OCI-LY1 (cell line): ENCODE data around the gene INPP5A.

Experiments used
- H2AFZ ChIP-seq: fragments of 200-600 bp; sonication (generic), shearing (Covaris generic); 2 replicates; pipeline ENCODE4 v1.6.0; 2014; ENCODE audit warnings: antibody characterized with exemption, mild to moderate bottlenecking, low read length
- H3F3A ChIP-seq: fragments of 200-600 bp; sonication (generic), shearing (Covaris generic); 2 replicates; pipeline ENCODE4 v1.6.0; 2014; ENCODE audit warnings: mild to moderate bottlenecking, antibody characterized with exemption, low read length, moderate library complexity; ENCODE audit not compliant: insufficient read depth
- H3K27ac ChIP-seq: fragments of 200-600 bp; sonication (generic); 2 replicates; pipeline ENCODE4 v1.5.1; 2014; ENCODE audit warnings: low read length, mixed run types, mild to moderate bottlenecking, low read depth; ENCODE audit not compliant: poor library complexity, severe bottlenecking
- H3K27me3 ChIP-seq: fragments of 200-600 bp; sonication (generic); 2 replicates; pipeline ENCODE4 v1.6.0; 2014; ENCODE audit warnings: antibody characterized with exemption, mild to moderate bottlenecking, low read length, moderate library complexity; ENCODE audit not compliant: insufficient read depth
- H3K36me3 ChIP-seq: fragments of 200-600 bp; sonication (generic); 2 replicates; pipeline ENCODE4 v1.6.1; 2014; ENCODE audit warnings: mild to moderate bottlenecking, antibody characterized with exemption, low read length, moderate library complexity, mixed read lengths; ENCODE audit not compliant: insufficient read depth
- H3K4me1 ChIP-seq: fragments of 200-600 bp; sonication (generic); 2 replicates; pipeline ENCODE4 v1.5.1; 2014; ENCODE audit warnings: mild to moderate bottlenecking, low read length, moderate library complexity; ENCODE audit not compliant: insufficient read depth, severe bottlenecking
- H3K4me2 ChIP-seq: fragments of 200-600 bp; sonication (generic), shearing (Covaris generic); 2 replicates; pipeline ENCODE4 v1.6.1; 2014; ENCODE audit warnings: low read length
- H3K4me3 ChIP-seq: fragments of 200-600 bp; sonication (generic); 2 replicates; pipeline ENCODE4 v1.5.1; 2014; ENCODE audit warnings: low read length, low read depth, mild to moderate bottlenecking, mixed read lengths; ENCODE audit not compliant: poor library complexity, severe bottlenecking
- H3K79me2 ChIP-seq: fragments of 200-600 bp; shearing (Covaris generic); 2 replicates; pipeline ENCODE4 v1.6.1; 2016; ENCODE audit warnings: mixed run types, low read length, mixed read lengths; ENCODE audit not compliant: insufficient read depth
- H3K9ac ChIP-seq: fragments of 200-600 bp; sonication (generic), shearing (Covaris generic); 2 replicates; pipeline ENCODE4 v1.6.1; 2014; ENCODE audit warnings: mild to moderate bottlenecking, low read length, mixed read lengths
- H3K9me2 ChIP-seq: fragments of 200-600 bp; sonication (generic), shearing (Covaris generic); 2 replicates; pipeline ENCODE4 v1.6.1; 2014; ENCODE audit warnings: low read depth, mild to moderate bottlenecking, low read length, mixed read lengths
- H3K9me3 ChIP-seq: fragments of 200-600 bp; shearing (Covaris generic); 2 replicates; pipeline ENCODE4 v1.6.1; 2014; ENCODE audit warnings: low read length, mixed read lengths
- H4K20me1 ChIP-seq: fragments of 200-600 bp; sonication (generic), shearing (Covaris generic); 2 replicates; pipeline ENCODE4 v1.6.0; 2016; ENCODE audit warnings: mild to moderate bottlenecking, low read length; ENCODE audit not compliant: insufficient read depth
- EZH2 ChIP-seq: fragments of 200-600 bp; sonication (generic), shearing (Covaris generic); IDR thresholded peaks from 2 replicates; pipeline ENCODE4 v1.8.0; 2017; ENCODE audit warnings: borderline replicate concordance, mixed run types, mild to moderate bottlenecking, antibody characterized with exemption, low read length, moderate library complexity, mixed read lengths
- TF ChIP-seq, protein P1 (sequence below): fragments of 200-600 bp; sonication (generic), shearing (Covaris generic); IDR thresholded peaks from 2 replicates; pipeline ENCODE4 v1.5.1; 2017; ENCODE audit warnings: mild to moderate bottlenecking, antibody characterized with exemption, low read length, moderate library complexity, mixed read lengths

The INPP5A gene

DNA sequence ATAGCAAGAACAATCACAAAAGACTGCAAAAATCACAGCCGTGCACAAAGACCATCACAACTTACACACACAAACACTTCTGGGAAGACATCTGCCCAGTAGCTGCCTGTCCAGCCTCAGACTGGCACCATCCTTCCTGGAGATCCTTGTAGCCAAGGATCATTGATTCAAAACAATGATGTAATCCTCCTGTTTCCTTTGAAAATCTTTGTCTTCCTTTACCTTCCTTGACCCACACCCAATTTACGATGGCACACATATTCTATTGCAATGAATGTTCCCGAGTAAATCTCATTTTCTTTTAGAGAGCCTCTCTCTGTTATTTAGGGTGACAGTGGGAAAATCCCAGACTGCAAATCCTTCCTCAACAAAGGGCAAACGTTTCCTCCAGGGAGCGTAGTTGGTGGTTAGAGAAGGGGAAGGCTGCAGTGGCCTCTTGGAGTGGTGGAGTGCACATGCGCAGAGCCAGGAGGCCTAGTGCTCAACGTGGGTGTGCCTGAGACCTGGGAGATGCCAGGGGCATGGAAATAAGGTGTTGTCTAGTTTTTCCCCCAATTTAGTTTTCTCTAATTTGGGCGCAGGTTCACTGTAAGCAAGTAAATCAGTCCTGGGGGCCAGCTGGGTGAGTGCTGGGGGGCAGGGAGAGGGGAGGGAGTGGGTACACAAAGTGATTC lies 3.1 kb upstream of the INPP5A start:
- H3K9ac ChIP-seq: no peak overlapping the region
- H3K79me2 ChIP-seq: no peaks in the 10 kb centered on the region
- no peaks in the 10 kb centered on the region for H3F3A ChIP-seq
- H4K20me1 ChIP-seq: no peaks in the 10 kb centered on the region
- TF ChIP-seq, protein P1, sequence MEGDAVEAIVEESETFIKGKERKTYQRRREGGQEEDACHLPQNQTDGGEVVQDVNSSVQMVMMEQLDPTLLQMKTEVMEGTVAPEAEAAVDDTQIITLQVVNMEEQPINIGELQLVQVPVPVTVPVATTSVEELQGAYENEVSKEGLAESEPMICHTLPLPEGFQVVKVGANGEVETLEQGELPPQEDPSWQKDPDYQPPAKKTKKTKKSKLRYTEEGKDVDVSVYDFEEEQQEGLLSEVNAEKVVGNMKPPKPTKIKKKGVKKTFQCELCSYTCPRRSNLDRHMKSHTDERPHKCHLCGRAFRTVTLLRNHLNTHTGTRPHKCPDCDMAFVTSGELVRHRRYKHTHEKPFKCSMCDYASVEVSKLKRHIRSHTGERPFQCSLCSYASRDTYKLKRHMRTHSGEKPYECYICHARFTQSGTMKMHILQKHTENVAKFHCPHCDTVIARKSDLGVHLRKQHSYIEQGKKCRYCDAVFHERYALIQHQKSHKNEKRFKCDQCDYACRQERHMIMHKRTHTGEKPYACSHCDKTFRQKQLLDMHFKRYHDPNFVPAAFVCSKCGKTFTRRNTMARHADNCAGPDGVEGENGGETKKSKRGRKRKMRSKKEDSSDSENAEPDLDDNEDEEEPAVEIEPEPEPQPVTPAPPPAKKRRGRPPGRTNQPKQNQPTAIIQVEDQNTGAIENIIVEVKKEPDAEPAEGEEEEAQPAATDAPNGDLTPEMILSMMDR: no peak
- TF ChIP-seq EZH2: no peak
- no peaks in the 10 kb centered on the region for H3K4me1 ChIP-seq
- H3K36me3 ChIP-seq: no peaks in the 10 kb centered on the region; the same call in 1 of the 2 replicates
- H3K9me3 ChIP-seq: no peaks in the 10 kb centered on the region
- no peak overlapping the region for H3K27ac ChIP-seq
- H2AFZ ChIP-seq: no peak overlapping the region
- H3K4me2 ChIP-seq: no peak overlapping the region
- H3K27me3 ChIP-seq: no peaks in the 10 kb centered on the region
- no peak overlapping the region for H3K4me3 ChIP-seq
- H3K9me2 ChIP-seq: no peaks in the 10 kb centered on the region

DNA sequence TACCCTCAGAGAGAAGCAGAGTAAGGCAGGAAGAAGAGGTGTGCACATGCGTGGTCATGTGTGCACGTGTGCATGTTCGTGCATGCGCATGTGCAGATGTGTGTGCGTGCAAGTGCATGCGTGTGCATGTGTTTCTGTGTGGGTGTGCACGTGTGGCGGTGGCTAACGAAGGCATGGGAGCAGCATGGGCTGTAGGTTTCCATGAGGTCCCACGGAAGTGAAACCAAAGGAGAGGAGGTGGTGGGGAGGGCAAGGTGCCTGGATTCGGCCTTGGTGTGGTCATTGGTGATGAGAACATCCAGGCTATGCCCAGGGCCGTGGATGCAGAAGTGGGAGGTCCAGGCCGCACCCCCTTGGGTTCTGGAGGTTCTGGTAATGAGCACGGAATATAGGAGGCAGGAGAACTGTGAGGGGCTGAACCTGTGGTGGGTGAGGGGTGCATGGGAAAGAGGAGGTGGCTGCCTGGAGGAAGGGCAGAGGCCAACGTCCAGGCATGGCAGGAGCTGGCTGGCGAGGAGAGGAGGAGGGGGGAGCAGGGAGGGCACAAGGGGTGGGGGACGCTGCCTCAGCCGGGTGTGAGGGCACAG lies 2.4 kb upstream of the INPP5A start:
- H4K20me1 ChIP-seq: no peaks in the 10 kb centered on the region
- TF ChIP-seq, protein P1: no peak
- no peak for TF ChIP-seq EZH2
- no peaks in the 10 kb centered on the region for H3K4me1 ChIP-seq
- H3K4me3 ChIP-seq: no peak overlapping the region
- no peak overlapping the region for H2AFZ ChIP-seq
- H3K9me2 ChIP-seq: no peaks in the 10 kb centered on the region
- H3K9me3 ChIP-seq: no peaks in the 10 kb centered on the region
- H3K79me2 ChIP-seq: no peaks in the 10 kb centered on the region
- no peaks in the 10 kb centered on the region for H3K27me3 ChIP-seq
- H3K27ac ChIP-seq: no peak overlapping the region
- H3K9ac ChIP-seq: no peak overlapping the region
- no peaks in the 10 kb centered on the region; the same call in 1 of the 2 replicates for H3K36me3 ChIP-seq
- H3F3A ChIP-seq: no peaks in the 10 kb centered on the region
- H3K4me2 ChIP-seq: no peak overlapping the region

GRCh38 chr10:132536241-132536876 lies 1.2 kb upstream of the INPP5A start:
- no peak overlapping the region for H3K27ac ChIP-seq
- H3K4me1 ChIP-seq: no peaks in the 10 kb centered on the region
- no peak overlapping the region for H3K9ac ChIP-seq
- no peak overlapping the region for H2AFZ ChIP-seq
- H3K27me3 ChIP-seq: no peaks in the 10 kb centered on the region
- no peaks in the 10 kb centered on the region for H3K9me2 ChIP-seq
- H3K79me2 ChIP-seq: no peaks in the 10 kb centered on the region
- H3K4me2 ChIP-seq: no peak overlapping the region
- no peak overlapping the region for H3K4me3 ChIP-seq
- no peaks in the 10 kb centered on the region for H3K9me3 ChIP-seq
- no peaks in the 10 kb centered on the region for H4K20me1 ChIP-seq
- no peaks in the 10 kb centered on the region for H3F3A ChIP-seq
- TF ChIP-seq EZH2: no peak
- TF ChIP-seq, protein P1: no peak
- H3K36me3 ChIP-seq: no peaks in the 10 kb centered on the region
